Measurements from ENCODE around the gene ALPK3.

- TF ChIP-seq CTCF (conservative IDR thresholded peaks at IDR 0.05) (no peak), ZFX (IDR thresholded peaks at IDR 0.05) (no peak)
Observed at GRCh38 chr15:84827246-84827645, 10.1 kb downstream of the ALPK3 start.

Measured in C4-2B (cell line).